Duodenal mucosa (tissue), 2 donors: Measurements from ENCODE around the gene IFI27L1.

ENCODE experiments used
- H3K27ac ChIP-seq: one replicate; pipeline ENCODE4 v1.7.0; 2013; ENCODE audit warnings: low read depth, low read length
- H3K27me3 ChIP-seq, 2 donors: one replicate each; pipeline ENCODE4 v1.7.0; 2013; ENCODE audit warnings: low read length in 2 of 2, control low read depth in 1 of 2; ENCODE audit not compliant: insufficient read depth in 2 of 2, control insufficient read depth in 1 of 2
- H3K36me3 ChIP-seq, 2 donors: one replicate each; pipeline ENCODE4 v1.7.0; 2013; ENCODE audit warnings: low read length in 2 of 2, control low read depth in 1 of 2; ENCODE audit not compliant: insufficient read depth in 2 of 2, control insufficient read depth in 1 of 2
- H3K4me1 ChIP-seq, 2 donors: one replicate each; pipeline ENCODE4 v1.7.0; 2013; ENCODE audit warnings: low read length in 2 of 2, control low read depth in 1 of 2; ENCODE audit not compliant: insufficient read depth in 2 of 2, control insufficient read depth in 1 of 2
- H3K4me3 ChIP-seq, 2 donors: one replicate each; pipeline ENCODE4 v1.7.0; 2013; ENCODE audit warnings: low read length in 2 of 2, low read depth in 1 of 2
- H3K9ac ChIP-seq, 2 donors: one replicate each; pipeline ENCODE4 v1.7.0; 2013; ENCODE audit warnings: low read length in 2 of 2, low read depth in 1 of 2
- H3K9me3 ChIP-seq, 2 donors: one replicate each; pipeline ENCODE4 v1.7.0; 2013; ENCODE audit warnings: low read length in 2 of 2, control low read depth in 1 of 2; ENCODE audit not compliant: control insufficient read depth in 1 of 2

IFI27L1 gene

DNA sequence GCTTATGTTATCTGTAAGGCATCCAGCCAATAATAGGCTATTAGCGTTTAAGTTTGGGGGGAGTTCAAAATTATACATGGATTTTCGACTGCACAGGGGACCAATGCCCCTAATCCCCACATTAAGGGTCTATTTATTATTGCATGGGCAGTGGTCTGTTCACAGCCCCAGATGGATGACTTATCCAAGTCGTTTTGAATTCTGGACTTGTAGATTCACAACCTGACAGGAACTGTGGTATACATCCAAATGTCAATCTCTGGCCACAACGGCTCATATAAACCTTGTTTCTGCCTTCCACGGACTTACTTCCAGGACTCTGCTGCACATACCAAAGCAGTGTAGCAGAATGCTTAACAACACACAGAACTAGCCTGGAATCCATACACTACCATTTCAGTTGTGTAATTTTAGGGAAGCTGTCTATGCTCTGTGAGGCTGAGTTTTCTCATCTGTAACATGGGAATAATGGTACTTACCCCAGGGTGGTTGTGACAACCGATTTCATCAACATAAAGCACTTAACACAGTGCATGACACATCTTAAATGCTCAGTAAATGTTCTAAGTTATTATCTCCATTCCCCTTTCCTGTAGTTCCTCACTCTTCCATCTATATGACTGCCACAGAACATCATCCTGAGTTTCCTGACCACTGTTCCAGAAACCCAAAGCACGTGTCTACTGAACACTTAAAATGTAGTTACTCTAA lies 3.8 kb upstream of the IFI27L1 start:
- no peak overlapping the region for H3K9ac ChIP-seq
- peaks cover 0 to 16% of the 10 kb centered on the region in 2 donors for H3K36me3 ChIP-seq
- peak overlapping the region; percentile 29 to 51 for H3K4me3 ChIP-seq
- no peaks in the 10 kb centered on the region for H3K27me3 ChIP-seq
- H3K4me1 ChIP-seq, result peaks cover 32 to 34% of the 10 kb centered on the region in 2 donors
- peaks cover 5 to 14% of the 10 kb centered on the region in 2 donors for H3K9me3 ChIP-seq
- H3K27ac ChIP-seq, result no peak overlapping the region

DNA sequence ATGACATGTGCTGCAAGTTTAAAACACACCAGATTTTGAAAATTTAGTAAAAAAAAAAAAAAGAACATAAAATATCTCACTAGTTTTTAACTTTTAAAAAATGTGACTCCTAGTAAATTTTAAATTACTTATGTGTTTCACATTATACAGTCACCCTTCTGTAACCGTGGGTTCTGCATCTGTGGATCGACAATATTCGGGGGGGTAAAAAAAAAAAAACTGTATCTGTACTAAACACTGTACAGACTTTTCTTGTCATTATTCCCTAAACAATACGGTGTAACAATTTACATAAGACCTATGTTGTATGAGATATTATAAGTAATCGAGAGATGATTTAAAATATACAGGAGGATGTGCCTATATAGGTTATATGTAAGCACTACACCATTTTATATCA lies 3.3 kb upstream of the IFI27L1 start:
- Histone ChIP-seq H3K9ac (no peak overlapping the region), H3K4me3 (peak overlapping the region; percentile 69 to 90), H3K27ac (no peak overlapping the region), H3K27me3 (no peaks in the 10 kb centered on the region), H3K9me3 (peaks cover 5 to 14% of the 10 kb centered on the region in 2 donors), H3K4me1 (peaks cover 33 to 35% of the 10 kb centered on the region in 2 donors), H3K36me3 (peaks cover 0 to 16% of the 10 kb centered on the region in 2 donors)

DNA sequence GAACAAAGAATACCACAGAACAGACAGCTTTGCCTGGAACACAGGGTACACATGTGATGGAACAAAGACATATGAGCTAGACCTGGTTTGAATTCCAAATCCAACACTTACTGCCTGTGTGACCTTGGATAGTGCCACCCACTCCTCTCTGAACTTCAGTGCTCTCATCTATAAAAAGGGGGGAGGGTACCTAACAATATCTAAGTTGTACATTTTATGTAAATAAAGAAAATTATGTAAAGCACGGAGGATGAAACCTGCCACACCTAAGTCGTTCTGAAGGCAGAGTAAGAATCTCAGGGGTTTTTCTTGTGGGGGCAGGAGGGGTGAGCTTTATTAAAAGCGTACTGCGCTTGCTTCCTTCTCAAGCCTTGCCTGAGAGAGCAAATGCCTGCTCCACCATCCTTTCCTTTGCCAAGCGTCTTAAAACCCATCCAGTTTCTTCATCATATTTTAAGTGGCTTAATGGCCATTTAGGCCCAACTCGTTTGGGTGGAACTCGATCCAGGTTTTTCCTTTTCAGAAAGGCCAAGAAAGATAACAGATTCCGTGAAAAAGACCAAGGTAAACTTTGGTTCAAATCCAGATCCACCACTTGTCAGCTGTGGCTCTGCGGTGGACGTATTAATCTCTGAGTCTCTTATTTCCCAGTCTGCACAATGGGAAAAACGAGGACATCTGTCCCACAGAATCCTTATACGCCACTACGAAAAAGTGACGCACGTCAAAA lies 1.1 kb upstream of the IFI27L1 start:
- H3K27me3 ChIP-seq, result no peaks in the 10 kb centered on the region
- H3K9me3 ChIP-seq, result peaks cover 0 to 5% of the 10 kb centered on the region in 2 donors
- peak overlapping the region; percentile 85 to 96 for H3K9ac ChIP-seq
- peak overlapping the region; percentile 69 to 90 for H3K4me3 ChIP-seq
- peak overlapping the region; percentile 86 for H3K27ac ChIP-seq
- H3K4me1 ChIP-seq, result peaks cover 33 to 35% of the 10 kb centered on the region in 2 donors
- H3K36me3 ChIP-seq, result peaks cover 0 to 16% of the 10 kb centered on the region in 2 donors

DNA sequence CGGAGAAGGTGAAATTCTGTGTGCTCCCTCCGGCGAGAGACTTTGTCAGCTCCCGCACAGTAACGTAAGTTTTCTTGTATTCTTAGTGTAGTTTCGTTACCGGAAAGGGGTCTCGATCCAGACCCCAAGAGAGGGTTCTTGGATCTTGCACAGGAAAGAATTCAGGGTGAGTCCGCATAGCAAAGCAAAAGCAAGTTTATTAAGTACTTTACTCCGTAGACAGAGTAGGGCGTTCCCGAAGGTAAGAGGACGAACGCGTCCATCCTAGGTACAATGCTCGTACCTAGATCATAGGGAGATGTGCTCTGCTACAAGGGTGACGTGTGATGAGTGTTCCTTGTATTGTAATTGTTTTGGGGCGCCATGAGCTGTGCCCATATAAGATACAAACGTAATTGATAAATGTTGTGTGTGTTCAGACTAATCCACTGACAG lies 293 bp downstream of the IFI27L1 start:
- peak overlapping the region; percentile 85 to 96 for H3K9ac ChIP-seq
- H3K4me1 ChIP-seq, result peaks cover 33 to 35% of the 10 kb centered on the region in 2 donors
- H3K36me3 ChIP-seq, result peaks cover 0 to 16% of the 10 kb centered on the region in 2 donors
- no peaks in the 10 kb centered on the region for H3K9me3 ChIP-seq
- H3K27me3 ChIP-seq, result no peaks in the 10 kb centered on the region
- peak overlapping the region; percentile 69 to 90 for H3K4me3 ChIP-seq
- H3K27ac ChIP-seq, result peak overlapping the region; percentile 54

DNA sequence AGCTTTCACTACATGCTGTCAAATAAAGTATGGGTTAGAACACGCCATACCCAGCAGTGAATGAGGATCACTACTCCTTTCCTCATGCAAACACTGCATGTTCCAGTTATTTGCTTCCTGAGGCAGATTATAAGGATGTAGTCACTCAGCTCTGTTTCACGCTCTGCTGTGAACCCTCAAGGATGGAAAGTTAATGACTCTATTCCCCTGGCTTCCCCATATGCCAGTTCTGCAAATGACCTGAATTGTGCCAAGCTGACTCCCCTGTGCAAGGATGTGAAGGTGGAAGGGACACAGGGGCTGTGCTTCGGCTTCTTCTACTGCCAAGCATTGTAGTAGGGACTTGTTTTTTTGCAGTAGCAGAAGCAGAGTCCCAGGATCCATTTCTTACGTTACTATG lies 6.8 kb downstream of the IFI27L1 start:
- no peak overlapping the region for H3K9ac ChIP-seq
- no peaks in the 10 kb centered on the region for H3K36me3 ChIP-seq
- H3K4me3 ChIP-seq, result no peak overlapping the region
- no peak overlapping the region for H3K27ac ChIP-seq
- H3K9me3 ChIP-seq, result no peaks in the 10 kb centered on the region
- no peaks in the 10 kb centered on the region for H3K4me1 ChIP-seq
- no peaks in the 10 kb centered on the region for H3K27me3 ChIP-seq

- Histone ChIP-seq H3K27ac (no peak overlapping the region), H3K27me3 (no peaks in the 10 kb centered on the region), H3K4me1 (no peaks in the 10 kb centered on the region), H3K9me3 (no peaks in the 10 kb centered on the region), H3K9ac (no peak overlapping the region), H3K36me3 (no peaks in the 10 kb centered on the region), H3K4me3 (no peak overlapping the region)
These were observed 7.4 kb downstream of the IFI27L1 start for GRCh38 chr14:94088516-94088915.

DNA sequence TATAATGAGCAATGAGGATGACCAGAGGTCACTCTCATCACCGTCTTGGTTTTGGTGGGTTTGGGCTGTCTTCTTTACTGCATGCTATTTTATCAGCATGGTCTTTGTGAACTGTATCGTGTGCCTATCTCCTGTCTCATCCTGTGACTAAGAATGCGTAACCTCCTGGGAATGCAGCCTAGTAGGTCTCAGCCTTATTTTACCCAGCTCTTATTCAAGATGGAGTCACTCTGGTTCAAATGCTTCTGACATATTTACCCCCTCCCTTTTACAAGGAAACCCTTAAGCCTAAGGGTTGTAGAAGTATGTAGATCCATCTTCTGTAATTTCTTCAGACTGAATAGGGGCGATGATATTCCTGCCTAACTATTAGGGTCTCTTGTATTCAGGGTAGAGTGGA lies 8.4 kb downstream of the IFI27L1 start:
- Histone ChIP-seq H3K4me1 (no peaks in the 10 kb centered on the region), H3K36me3 (no peaks in the 10 kb centered on the region), H3K27ac (no peak overlapping the region), H3K4me3 (no peak overlapping the region), H3K9ac (no peak overlapping the region), H3K27me3 (no peaks in the 10 kb centered on the region), H3K9me3 (no peaks in the 10 kb centered on the region)

- Histone ChIP-seq H3K4me1 (no peaks in the 10 kb centered on the region), H3K27me3 (no peaks in the 10 kb centered on the region), H3K9me3 (no peaks in the 10 kb centered on the region), H3K9ac (no peak overlapping the region), H3K27ac (no peak overlapping the region), H3K36me3 (no peaks in the 10 kb centered on the region), H3K4me3 (no peak overlapping the region)
These were observed 12.3 kb downstream of the IFI27L1 start for GRCh38 chr14:94093418-94093817.

- H3K4me1 ChIP-seq, result no peaks in the 10 kb centered on the region
- no peak overlapping the region for H3K27ac ChIP-seq
- no peak overlapping the region for H3K4me3 ChIP-seq
- no peaks in the 10 kb centered on the region for H3K27me3 ChIP-seq
- H3K9ac ChIP-seq, result no peak overlapping the region
- no peaks in the 10 kb centered on the region for H3K36me3 ChIP-seq
- no peaks in the 10 kb centered on the region for H3K9me3 ChIP-seq
These were observed 16.0 kb downstream of the IFI27L1 start for GRCh38 chr14:94097091-94097490.

GRCh38 chr14:94098326-94098992 lies 17.3 kb downstream of the IFI27L1 start:
- no peak overlapping the region for H3K27ac ChIP-seq
- no peaks in the 10 kb centered on the region for H3K4me1 ChIP-seq
- no peaks in the 10 kb centered on the region for H3K27me3 ChIP-seq
- no peak overlapping the region for H3K4me3 ChIP-seq
- H3K9ac ChIP-seq, result no peak overlapping the region
- H3K9me3 ChIP-seq, result no peaks in the 10 kb centered on the region
- no peaks in the 10 kb centered on the region for H3K36me3 ChIP-seq
